ENCODE measurements around the gene NKX3-2. TPM values are rescaled to one million over a fixed set of nuclear protein-coding genes. Genes with fewer than 3 reads are reported as not detected.

Gene NKX3-2
- total RNA-seq, 2 donors from 2014 or later = 0.26 TPM; not detected in 1

DNA sequence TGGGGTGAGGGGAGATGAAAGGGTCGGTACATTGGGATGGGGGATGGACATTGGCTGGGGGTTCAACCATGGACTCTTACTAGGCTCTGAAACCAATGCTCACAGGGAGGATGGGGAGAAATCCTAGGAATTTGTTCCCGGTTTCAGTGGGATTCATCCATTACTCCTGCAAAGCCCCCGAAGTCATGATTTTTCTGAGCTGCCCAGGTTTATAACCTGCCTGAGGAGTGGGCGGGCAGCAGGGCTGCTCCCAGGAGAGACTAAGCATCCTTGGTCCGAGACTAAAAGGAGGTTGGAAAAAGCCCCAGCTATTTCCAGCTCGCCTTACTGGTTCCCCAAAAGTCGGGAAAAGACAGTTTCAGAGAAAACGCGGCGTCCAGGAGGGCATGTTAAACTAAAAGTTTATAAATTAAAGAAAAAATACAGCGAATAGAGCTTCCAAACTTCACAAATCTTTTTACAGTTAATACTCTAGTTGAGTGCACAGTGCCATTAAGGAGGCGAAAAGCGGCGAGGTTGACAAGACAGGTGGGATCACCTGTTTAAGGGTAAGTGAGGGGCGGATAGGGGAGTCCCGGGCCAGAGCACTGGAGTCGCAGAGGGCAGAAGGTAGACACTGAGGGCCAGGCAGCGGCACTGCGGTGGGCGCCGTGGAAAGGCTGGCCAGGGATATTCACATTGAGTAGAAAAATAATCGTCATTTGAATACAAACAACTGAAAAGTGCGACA is 3.7 kb downstream of the NKX3-2 start:
- H3K4me1 ChIP-seq = peaks cover 38% of the 10 kb centered on the region

GRCh38 chr4:13539619-13540445 is 4.5 kb downstream of the NKX3-2 start:
- H3K9me3 ChIP-seq = no peaks in the 10 kb centered on the region
- H3K36me3 ChIP-seq (replicated peaks in 1 of 2; ENCODE audit: insufficient read depth in 1 of 2, low read depth in 2 of 2) = no peaks in the 10 kb centered on the region
- no peak overlapping the region for H3K27ac ChIP-seq
- H3K4me3 ChIP-seq = no peak overlapping the region
- ATAC-seq (no peak), DNase-seq (no peak)
- 10 to 14% methylated on average over 34 to 42 of the region's 42 CpGs for WGBS, 2 donors
- intact Hi-C loops (cut with DNase I) = loop anchor here (5.0 to 10.0 kb wide), 2 partner anchors 688 to 805 kb away; no protein-coding TSS in a partner anchor
- H3K4me1 ChIP-seq = peaks cover 33% of the 10 kb centered on the region
- no peak for TF ChIP-seq POLR2A (IDR thresholded peaks at IDR 0.05)
- TF ChIP-seq, protein P1, sequence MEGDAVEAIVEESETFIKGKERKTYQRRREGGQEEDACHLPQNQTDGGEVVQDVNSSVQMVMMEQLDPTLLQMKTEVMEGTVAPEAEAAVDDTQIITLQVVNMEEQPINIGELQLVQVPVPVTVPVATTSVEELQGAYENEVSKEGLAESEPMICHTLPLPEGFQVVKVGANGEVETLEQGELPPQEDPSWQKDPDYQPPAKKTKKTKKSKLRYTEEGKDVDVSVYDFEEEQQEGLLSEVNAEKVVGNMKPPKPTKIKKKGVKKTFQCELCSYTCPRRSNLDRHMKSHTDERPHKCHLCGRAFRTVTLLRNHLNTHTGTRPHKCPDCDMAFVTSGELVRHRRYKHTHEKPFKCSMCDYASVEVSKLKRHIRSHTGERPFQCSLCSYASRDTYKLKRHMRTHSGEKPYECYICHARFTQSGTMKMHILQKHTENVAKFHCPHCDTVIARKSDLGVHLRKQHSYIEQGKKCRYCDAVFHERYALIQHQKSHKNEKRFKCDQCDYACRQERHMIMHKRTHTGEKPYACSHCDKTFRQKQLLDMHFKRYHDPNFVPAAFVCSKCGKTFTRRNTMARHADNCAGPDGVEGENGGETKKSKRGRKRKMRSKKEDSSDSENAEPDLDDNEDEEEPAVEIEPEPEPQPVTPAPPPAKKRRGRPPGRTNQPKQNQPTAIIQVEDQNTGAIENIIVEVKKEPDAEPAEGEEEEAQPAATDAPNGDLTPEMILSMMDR (IDR thresholded peaks at IDR 0.05) = no peak
- peaks cover 0 to 66% of the 10 kb centered on the region in 2 donors for H3K27me3 ChIP-seq

More for the DNA sequence above, 3.7 kb downstream of the NKX3-2 start:
- 12 to 23% methylated on average over 23 of the region's 23 CpGs for WGBS, 2 donors
- H3K27ac ChIP-seq = no peak overlapping the region
- intact Hi-C loops (cut with DNase I) = loop anchor here (5.0 to 10.0 kb wide), 2 partner anchors 688 to 806 kb away; no protein-coding TSS in a partner anchor
- TF ChIP-seq, protein P1 (IDR thresholded peaks at IDR 0.05) = no peak
- no peak for TF ChIP-seq POLR2A (IDR thresholded peaks at IDR 0.05)
- no peaks in the 10 kb centered on the region for H3K9me3 ChIP-seq
- DNase-seq (no peak), ATAC-seq (no peak)
- H3K36me3 ChIP-seq (replicated peaks in 1 of 2; ENCODE audit: insufficient read depth in 1 of 2, low read depth in 2 of 2) = no peaks in the 10 kb centered on the region
- H3K27me3 ChIP-seq = peaks cover 0 to 66% of the 10 kb centered on the region in 2 donors
- H3K4me3 ChIP-seq = no peak overlapping the region

DNA sequence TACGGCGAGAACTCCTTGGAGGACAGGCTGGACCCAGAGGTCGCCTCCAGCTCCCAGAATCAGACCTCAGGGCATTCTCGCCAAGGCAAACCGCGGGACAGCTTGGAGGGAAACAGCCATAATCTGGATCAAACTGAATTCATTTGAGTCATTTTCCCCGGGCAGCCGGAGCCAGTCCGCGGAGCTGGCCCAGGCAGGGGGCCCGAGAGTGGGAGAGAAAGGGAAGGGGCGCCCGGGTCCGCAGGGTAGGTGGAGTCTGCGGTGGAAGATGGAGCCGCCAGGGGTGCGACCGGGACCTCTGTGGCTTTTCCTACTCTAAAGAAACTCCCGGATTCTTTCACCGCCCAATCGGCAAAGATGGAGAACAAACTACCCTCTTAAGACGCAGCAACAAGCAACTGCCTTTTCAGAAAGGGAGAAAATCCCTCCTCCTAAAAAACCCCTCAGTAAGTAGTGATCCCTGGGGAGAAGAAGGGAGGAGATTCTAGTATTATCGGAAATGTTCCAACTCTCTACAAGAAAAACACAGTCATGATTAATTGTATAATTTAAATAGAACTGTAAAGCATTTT is 5.2 kb downstream of the NKX3-2 start:
- H3K9me3 ChIP-seq = no peaks in the 10 kb centered on the region
- ATAC-seq = no peak
- no peak overlapping the region for H3K27ac ChIP-seq
- DNase-seq = no peak
- intact Hi-C loops (cut with DNase I) = no loop called here
- no peak overlapping the region for H3K4me3 ChIP-seq
- peaks cover 0 to 62% of the 10 kb centered on the region in 2 donors for H3K27me3 ChIP-seq
- H3K4me1 ChIP-seq = peaks cover 26% of the 10 kb centered on the region
- 4 to 6% methylated on average over 21 to 23 of the region's 23 CpGs for WGBS, 2 donors
- no peak for TF ChIP-seq POLR2A (IDR thresholded peaks at IDR 0.05)
- TF ChIP-seq, protein P1 (IDR thresholded peaks at IDR 0.05) = no peak
- no peaks in the 10 kb centered on the region for H3K36me3 ChIP-seq (replicated peaks in 1 of 2; ENCODE audit: insufficient read depth in 1 of 2, low read depth in 2 of 2)

DNA sequence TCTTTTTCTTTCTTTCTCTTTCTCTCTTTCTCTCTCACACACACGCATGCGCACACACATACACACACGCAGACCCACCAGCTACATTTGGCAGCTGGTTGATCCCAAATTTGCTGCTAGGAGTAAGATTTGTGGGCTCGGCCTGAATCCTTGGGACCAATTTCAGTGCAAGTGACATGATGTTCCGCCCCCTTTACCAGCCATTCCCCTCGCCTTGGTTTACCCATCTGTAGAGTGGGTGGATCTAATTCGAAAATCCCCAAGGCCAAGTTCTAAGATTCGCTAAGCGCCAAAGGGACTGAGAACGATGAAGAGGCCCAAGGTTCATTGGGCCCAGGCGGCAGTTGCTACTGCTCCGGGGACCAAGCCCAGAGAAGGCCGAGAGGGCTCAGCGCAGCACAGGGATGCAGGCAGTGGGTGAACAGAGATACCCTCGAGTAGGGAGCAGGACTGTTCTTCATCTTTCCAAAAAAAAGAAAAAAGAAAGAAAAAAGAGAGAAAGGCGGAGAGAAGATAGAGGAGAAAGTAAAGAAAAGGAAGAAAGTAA is 5.8 kb downstream of the NKX3-2 start:
- 18 to 19% methylated on average over 16 of the region's 16 CpGs for WGBS, 2 donors
- no peak overlapping the region for H3K4me3 ChIP-seq
- H3K27ac ChIP-seq = no peak overlapping the region
- intact Hi-C loops (cut with DNase I) = no loop called here
- ATAC-seq = no peak
- DNase-seq = no peak
- TF ChIP-seq, protein P1 (IDR thresholded peaks at IDR 0.05) = no peak
- no peak for TF ChIP-seq POLR2A (IDR thresholded peaks at IDR 0.05)
- peaks cover 0 to 55% of the 10 kb centered on the region in 2 donors for H3K27me3 ChIP-seq
- H3K9me3 ChIP-seq = no peaks in the 10 kb centered on the region
- H3K4me1 ChIP-seq = peaks cover 19% of the 10 kb centered on the region
- H3K36me3 ChIP-seq (replicated peaks in 1 of 2; ENCODE audit: insufficient read depth in 1 of 2, low read depth in 2 of 2) = no peaks in the 10 kb centered on the region
